GM15510 (cell line): Measurements from ENCODE around the gene PAX2.

Experiments
- POLR2A ChIP-seq: IDR thresholded peaks from 3 replicates; pipeline ENCODE4 v1.6.1; 2011; ENCODE audit warnings: borderline replicate concordance; ENCODE audit not compliant: insufficient read length; ENCODE audit errors: extremely low read depth

The PAX2 gene

DNA sequence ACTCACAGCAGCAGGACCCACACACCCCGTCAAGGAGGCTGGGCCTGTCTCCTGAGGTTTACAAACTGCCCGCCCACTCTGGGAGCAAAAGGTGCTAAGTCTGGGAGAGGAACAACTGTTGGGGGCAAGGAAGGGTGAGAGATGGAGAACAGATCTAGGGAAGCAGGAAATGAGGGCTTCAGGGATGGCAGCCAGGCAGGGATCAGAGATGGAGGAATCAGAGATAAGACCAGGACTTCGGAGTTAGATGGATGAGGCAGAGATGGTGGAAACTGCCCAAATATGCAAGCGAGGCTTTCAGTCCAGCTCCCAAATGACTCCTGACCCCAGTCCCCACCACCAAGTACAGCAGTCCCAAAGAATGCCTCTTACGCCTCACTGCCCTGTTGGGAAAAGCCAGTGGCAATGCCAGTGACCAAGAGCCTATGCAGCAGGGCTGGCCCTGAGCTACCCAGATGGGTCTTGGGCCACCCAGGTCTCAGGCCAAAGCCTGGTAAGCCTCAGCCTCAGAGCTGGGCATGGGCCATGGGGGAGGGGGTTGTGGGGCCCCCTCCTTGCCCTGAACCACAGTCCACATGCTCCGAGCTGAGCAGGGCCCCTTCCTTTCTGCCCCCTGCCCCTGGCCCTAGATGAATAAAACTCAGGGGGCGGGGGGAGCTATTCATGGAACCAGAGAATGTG lies 127.9 kb downstream of the PAX2 start:
- TF ChIP-seq POLR2A: no peak

DNA sequence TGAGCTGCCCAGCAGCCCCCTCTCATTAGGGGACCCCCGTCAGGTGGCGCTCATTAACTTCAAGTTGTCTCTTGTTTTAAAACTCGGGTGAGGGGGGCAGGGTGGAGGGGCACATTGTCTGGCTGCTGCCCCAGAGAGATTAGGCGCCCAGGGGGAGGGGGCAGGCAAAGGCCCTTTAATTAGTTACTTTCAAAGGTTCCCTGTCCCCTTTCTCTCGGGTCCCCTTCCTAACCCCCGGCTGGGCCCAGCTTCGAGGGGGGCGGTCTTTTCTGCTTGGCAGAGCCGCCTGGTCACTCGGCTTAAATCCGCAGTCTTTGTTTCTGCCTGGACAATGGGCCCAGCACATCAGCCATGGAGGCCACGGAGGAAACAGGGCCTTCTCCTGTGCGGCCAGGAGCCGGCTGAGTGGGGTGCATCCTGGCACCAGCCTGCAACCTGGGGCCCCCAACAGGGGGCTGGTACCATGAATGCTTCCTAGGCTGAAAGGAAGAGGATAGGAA lies 128.5 kb downstream of the PAX2 start:
- no peak for TF ChIP-seq POLR2A

DNA sequence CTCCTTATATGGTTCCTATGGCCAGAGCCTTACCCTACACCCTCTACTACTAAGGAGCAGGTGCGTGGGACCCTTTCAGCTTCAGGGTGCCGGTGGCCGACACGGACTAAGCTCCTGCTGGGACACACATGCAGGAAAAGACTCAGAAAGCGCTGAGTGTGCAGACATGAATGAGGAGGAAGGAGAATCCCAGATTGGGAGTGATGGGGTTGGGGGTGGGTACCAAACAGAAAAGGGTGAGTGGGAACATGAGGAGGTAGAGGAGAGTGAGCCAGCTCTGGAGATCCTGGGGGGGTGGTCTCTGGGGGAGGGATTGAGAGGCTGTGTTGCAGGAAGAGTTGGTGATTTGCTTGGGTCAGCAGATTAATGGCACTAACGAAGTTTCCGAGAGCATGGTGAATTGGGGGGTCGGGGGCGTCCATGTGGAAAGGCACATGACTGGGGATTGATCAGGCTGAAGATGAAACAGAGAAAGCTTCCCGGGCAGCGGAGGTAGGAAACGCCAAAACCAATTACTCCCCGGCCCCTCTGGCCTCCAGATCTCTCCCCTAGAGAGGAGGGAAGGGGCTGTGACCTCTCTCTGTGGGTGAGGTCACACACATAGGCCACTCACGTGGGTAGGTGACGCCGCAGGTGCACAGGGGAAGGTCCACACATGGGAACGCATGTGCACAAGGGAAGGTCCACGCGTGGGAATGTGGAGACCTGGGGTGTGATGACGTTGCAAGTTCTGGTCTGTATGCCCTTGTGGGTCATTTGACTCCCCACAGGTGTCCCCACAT lies 129.5 kb downstream of the PAX2 start:
- TF ChIP-seq POLR2A: no peak

DNA sequence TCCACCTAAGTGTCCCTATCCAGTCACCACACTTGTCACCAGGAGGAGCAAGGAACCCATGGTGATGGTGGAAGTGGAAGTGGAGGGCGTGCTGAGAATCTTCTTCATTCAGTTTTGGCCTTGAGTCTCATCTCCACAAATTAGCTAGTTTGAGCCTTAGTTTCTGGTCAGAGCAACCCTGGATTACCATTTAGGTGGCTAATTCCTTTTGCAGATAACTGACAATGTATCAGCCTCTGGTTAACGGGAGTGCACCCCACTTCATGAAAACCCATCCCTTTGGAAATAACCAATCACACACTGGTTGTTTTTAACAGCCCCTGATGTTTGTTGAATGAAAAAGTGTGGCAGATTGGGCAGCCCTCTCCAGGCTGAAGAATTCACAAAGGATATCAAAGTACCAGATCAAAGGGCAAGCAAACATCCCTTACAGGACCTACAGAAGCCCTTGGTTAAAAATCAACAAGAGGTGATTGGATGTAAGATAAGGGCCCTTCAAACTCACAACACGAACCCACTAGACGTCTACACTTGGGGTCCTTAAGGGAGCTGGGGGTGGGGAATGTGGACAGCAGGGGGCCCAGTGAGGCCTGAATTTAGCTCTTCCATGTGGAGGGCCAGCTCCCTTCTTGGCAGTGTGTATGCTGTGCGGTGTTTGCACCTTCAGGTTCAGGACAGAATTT lies 130.2 kb downstream of the PAX2 start:
- TF ChIP-seq POLR2A: no peak

DNA sequence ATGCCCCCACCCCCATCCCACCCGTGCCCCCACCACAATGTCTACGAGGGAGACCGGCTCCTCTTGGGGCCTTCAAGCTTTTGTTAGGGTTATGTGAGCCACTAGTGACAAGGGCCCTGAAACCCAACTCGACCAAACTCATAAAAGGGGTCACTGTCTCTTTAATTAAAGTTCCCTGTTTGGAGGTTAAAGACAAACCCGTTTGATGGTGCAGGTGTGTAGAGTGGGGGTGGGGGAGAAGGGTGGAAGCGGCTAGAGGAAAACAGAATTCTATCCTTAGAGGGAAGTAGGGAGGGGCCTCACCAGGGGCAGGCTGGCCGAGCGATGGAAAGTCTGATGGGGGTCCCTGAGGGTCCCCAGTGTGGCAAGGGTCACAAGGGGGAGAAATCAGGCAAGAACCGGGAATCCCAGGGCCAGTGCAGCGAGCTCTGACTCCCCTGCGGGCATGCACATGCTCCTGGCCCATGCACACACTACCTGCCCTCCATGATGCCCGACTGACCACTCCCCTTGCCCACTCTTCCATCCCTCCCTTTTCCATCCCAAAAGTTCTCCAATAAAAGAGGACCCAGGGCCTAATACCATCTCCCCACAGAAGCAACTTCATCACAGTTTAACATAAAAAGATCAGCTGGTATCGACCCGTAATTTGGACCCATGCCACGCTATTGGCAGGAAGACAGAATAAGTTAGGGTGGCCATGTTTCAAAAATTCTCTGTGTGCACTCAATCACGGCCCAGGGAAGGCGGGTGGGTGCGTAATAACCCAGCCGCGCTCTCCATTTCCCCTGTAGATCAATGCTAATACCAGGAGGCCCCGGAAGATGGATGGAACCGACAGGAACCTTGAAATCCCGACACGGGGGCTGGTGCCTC lies 131.4 kb downstream of the PAX2 start:
- no peak for TF ChIP-seq POLR2A

DNA sequence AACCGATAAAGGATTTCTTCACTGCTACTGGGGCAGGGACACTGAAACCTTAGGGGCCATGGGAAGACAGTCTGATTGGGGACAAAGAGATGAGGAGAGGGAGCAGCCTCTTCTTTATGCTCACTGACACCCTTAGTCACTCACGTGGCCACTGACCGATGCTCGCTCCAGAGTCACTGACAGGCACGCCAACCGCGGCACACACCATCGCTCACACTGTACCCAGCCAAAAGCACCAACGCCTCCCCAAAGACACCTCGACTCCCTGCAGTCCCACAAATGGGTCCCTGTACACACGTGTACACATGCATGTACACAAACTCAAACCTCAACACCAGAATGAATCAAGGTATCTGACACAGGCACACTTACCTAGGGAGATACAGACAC lies 132.1 kb downstream of the PAX2 start:
- no peak for TF ChIP-seq POLR2A

DNA sequence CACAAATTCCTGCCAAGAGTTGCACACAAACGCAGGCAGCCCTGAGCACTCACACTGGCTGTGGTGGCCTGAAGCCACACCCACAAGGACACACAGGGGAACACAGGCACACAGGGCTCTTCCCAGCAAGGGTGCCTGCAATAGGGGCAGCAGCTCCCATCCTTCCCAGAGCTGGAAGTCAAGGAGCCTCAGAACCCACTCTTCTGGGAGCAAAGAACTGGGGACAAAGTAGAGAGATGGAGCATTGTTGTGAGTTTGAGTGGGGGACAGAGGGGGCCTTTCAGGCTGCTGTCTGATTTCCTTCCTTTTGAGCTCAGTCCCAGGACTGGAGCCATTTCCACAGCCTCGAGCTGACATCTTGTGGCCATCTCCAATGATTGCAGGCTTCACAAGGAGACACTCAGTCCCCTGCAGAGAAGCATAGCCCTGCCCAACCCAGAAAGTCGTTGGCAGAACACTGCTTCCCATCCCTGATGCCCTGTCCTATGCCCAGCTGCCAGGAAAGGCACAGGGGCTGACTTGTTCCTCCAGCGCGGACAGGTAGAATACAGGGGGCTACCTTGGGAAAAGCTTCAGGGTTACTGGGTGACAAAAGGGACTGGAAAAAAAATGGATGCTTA lies 133.0 kb downstream of the PAX2 start:
- TF ChIP-seq POLR2A: no peak
